Activated naive CD4-positive, alpha-beta T cell treated with anti-CD3 and anti-CD28 coated beads, Interleukin-2, amount 50 U/mL, for 72 hours (primary cell): ENCODE data around the gene PODNL1. TPM values are rescaled to one million over a fixed set of nuclear protein-coding genes. Genes with fewer than 3 reads are reported as not detected.
"Not testable (repeated sequence)": the region's sequence is repeated elsewhere in the genome, so short reads cannot be mapped to it uniquely, and the experiment has no call there.

ENCODE experiments used
- ATAC-seq, 2 donors: fragments of 150-1000 bp; cut with Tn5 transposase; 2 replicates each; pipeline ENCODE4 v1.10.0; 2021; ENCODE audit warnings: mild to moderate bottlenecking in 2 of 2, moderate library complexity in 2 of 2
- DNase-seq, 2 donors: peaks; one replicate each; pipeline ENCODE4 v3.0.0; 2021 to 2022; ENCODE audit warnings: low spot score in 2 of 2
- H3K27ac Mint-ChIP-seq, 2 donors: one replicate each; pipeline ENCODE4 v1.8.0; 2022; ENCODE audit warnings: mild to moderate bottlenecking in 2 of 2, mixed read lengths in 2 of 2
- H3K36me3 Mint-ChIP-seq, 2 donors: one replicate each; pipeline ENCODE4 v1.8.0; 2022; ENCODE audit warnings: mixed read lengths in 2 of 2
- H3K9me3 Mint-ChIP-seq, 2 donors: one replicate each; pipeline ENCODE4 v1.8.0; 2022; ENCODE audit warnings: mixed read lengths in 2 of 2
- total RNA-seq, 2 donors: library from RNA; stranded (reverse); gene quantifications; one replicate each; pipeline ENCODE4 v1.2.3, GENCODE V29; 2022

The PODNL1 gene
- total RNA-seq, 2 donors from 2014 or later, result 0.34 TPM; not detected in 1

DNA sequence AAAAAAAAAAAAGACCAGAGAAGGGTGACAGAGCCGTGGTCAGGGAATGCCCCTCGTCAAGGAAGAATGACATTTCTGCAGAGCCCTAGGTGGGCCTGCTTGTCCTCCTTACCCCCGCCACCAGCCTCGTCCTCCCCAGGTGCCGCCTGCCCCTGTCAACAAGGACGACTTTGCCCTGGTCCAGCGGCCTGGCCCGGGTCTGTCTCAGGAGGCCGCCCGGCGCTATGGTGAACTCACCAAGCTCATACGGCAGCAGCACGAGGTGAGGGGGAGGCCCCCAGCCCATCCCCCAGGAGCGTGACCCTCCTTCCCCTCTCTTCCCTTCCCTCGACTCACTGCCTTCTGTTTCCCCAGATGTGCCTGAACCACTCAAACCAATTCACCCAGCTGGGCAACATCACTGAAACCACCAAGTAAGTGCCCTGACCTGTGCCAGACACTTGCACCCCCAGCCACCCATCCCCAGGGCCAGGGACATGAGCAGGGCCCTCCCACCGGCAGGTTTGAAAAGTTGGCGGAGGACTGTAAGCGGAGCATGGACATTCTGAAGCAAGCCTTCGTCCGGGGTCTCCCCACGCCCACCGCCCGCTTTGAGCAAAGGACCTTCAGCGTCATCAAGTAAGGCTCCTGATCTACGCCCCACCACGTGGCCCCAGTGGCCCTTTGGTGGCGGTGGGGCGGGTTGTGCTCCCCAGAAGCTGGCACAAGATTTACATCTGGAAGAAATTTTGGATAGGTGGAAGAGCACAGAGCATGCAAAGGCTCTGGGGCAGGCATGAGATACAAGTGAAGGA lies 14.8 kb downstream of the PODNL1 start:
- no peaks in the 10 kb centered on the region for H3K9me3 Mint-ChIP-seq
- H3K27ac Mint-ChIP-seq, result peak overlapping the region in 1 of 2 donors; percentile 1
- DNase-seq (no peak), ATAC-seq (no peak)
- H3K36me3 Mint-ChIP-seq, result peaks cover 24 to 26% of the 10 kb centered on the region in 2 donors

DNA sequence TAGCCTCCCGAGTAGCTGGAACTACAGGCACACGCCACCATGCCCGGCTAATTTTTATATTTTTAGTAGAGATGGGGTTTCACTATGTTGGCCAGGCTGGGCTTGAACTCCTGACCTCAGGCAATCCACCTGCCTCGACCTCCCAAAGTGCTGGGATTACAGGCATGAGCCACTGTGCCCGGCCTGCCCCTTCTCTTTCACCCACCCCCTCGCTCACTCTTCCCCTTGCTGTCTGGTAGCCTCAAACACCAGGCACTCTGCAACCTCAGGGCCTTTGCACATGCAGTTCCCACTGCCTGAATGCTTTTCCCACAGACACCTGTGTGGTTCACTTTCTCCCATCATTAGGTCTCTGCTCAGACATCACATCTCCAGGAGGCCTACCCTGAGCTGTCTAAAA lies 16.1 kb downstream of the PODNL1 start:
- ATAC-seq, DNase-seq, H3K9me3 Mint-ChIP-seq: not testable (repeated sequence)
- H3K36me3 Mint-ChIP-seq, result peaks cover 24 to 26% of the 10 kb centered on the region in 2 donors
- peak overlapping the region in 1 of 2 donors; percentile 51 for H3K27ac Mint-ChIP-seq

DNA sequence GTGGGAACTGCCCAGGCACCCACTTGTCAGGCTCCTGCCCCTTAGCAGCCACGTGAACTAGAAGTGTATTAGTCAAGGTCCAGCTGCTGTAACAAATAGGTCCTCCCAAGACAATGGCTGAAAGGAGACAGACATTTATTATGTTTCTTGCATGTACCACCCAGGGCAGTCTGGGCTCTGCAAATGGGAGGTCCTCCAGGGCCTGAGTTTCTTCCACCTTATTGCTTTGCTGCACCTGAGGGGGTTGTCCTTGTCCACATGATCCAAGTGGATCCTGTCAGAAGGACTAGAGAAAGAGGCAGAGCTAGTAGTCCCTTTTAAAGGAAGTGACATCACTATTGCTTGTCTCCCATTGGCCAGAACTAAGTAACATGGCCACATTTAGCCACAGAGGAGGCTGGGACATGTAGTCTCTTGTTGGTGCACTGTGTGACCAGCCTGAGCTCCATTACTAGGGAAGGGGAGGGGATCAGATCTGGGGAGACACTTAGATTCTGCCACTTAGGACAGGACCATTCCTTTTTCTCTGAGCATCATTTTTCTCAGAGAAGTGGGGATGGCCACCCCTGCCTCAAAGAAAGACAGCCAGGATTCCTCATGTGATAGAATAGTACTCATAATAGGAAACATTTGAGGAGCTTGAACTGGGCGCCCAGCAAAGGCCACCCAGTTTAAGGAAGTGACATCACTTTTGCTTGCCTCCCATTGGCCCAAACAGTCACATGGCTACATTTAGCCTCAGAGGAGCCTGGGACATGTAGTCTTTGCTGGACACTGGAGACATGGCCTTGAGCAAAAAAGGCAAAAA lies 17.1 kb downstream of the PODNL1 start:
- peak; percentile 85 to 95 for ATAC-seq
- peaks cover 24 to 26% of the 10 kb centered on the region in 2 donors for H3K36me3 Mint-ChIP-seq
- no peaks in the 10 kb centered on the region for H3K9me3 Mint-ChIP-seq
- peak in 1 of 2 donors; percentile 42 for DNase-seq
- H3K27ac Mint-ChIP-seq, result peak overlapping the region; percentile 13 to 80

DNA sequence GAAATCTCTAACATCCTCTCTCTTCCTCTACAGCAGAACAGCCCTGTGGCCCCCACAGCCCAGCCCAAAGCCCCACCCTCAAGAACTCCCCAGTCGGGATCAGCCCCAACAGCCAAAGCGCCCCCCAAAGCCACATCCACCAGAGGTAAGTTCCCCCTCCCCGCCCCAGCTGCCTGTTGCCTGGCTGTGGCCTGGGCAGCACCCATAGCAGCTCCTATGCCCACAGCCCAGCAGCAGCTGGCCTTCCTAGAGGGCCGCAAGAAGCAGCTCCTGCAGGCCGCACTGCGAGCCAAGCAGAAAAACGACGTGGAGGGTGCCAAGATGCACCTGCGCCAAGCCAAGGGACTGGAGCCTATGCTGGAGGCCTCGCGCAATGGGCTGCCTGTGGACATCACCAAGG lies 17.7 kb downstream of the PODNL1 start:
- H3K9me3 Mint-ChIP-seq, result no peaks in the 10 kb centered on the region
- peak overlapping the region in 1 of 2 donors; percentile 80 for H3K27ac Mint-ChIP-seq
- peaks cover 24 to 26% of the 10 kb centered on the region in 2 donors for H3K36me3 Mint-ChIP-seq
- DNase-seq (no peak), ATAC-seq (no peak)

DNA sequence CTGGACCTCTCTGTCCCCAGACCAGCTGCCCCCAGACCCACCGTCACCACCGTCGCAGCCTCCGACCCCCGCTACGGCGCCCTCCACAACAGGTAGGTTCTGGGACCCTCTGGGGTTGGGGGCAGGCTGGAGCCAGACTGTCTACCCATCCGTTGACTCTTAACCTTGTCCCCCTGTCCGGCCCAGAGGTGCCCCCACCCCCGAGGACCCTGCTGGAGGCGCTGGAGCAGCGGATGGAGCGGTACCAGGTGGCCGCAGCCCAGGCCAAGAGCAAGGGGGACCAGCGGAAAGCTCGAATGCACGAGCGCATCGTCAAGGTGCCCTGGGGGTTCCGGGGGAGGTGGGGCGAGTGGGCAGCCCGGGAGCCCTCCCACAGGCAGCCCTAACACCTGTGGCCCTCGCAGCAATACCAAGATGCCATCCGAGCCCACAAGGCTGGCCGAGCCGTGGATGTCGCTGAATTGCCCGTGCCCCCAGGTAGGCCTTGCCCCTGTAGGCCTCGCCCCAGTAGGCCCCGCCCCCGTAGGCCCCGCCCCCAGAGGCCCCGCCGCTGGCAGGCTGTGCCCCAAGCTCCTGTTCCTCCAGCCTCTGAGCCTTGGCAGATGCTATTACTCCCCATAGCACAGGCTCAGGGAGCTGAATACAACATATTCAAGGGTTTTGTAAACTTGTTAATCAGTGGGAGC lies 19.3 kb downstream of the PODNL1 start:
- no peak overlapping the region for H3K27ac Mint-ChIP-seq
- peaks cover 24 to 26% of the 10 kb centered on the region in 2 donors for H3K36me3 Mint-ChIP-seq
- H3K9me3 Mint-ChIP-seq, result no peaks in the 10 kb centered on the region
- no peak for ATAC-seq
- no peak for DNase-seq

DNA sequence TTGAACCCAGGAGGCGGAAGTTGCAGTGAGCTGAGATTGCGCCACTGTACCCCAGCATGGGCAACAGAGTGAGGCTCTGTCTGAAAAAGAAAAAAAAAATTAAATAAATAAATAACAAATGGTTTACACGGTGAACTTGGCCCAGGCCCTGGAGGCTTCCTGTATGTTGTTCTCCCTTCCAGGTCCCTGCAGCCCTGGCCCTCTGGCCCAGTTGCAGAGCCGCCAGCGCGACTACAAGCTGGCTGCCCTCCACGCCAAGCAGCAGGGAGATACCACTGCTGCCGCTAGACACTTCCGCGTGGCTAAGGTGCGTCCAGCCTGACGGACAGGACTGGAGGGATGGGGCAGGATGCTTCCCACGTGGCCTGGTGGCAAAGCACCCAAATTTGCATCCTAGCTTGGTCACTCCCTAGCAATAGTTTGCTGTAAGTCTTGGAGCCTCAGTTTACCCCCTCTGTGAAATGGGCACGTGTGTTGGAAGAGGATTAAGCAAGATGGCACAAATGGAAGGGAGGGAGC lies 20.3 kb downstream of the PODNL1 start:
- H3K36me3 Mint-ChIP-seq, result peaks cover 24 to 26% of the 10 kb centered on the region in 2 donors
- H3K9me3 Mint-ChIP-seq, result no peaks in the 10 kb centered on the region
- no peak for DNase-seq
- no peak for ATAC-seq
- no peak overlapping the region for H3K27ac Mint-ChIP-seq

DNA sequence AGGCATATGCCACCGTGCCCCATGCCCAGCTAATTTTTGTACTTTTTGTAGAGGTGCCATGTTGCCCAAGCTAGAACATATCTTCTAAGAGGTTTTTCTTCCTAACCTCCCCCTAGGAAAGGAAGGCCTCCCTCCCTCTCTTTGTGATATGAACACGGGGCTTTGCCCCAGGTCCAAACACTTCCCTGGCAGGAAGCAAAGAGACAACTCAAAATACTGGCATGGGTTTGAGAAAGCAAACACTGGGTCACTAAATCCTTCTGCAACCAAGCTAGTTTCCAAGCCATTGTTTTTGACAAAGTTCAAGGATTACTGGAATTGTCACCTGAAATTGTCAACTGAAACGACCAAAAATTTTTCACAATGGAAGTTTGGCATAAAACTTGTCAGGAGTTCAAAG lies 23.4 kb downstream of the PODNL1 start:
- Mint-ChIP-seq H3K9me3 (no peaks in the 10 kb centered on the region), H3K36me3 (peaks cover 0 to 5% of the 10 kb centered on the region in 2 donors)
- ATAC-seq, result no peak

DNA sequence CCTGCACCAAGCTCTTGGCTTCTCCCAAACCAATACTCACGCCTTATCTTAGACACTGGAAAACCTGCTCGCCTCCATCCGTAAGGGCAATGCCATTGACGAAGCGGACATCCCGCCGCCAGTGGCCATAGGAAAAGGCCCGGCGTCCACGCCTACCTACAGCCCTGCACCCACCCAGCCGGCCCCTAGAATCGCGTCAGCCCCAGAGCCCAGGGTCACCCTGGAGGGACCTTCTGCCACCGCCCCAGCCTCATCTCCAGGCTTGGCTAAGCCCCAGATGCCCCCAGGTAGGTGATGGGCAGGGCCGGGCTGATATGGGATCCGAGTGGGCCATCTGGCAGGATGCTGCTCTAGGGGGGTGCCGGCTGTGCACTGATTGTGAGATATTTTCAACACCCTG lies 24.9 kb downstream of the PODNL1 start:
- Mint-ChIP-seq H3K9me3 (no peaks in the 10 kb centered on the region), H3K27ac (no peak overlapping the region), H3K36me3 (peaks cover 0 to 5% of the 10 kb centered on the region in 2 donors)
- ATAC-seq (no peak), DNase-seq (no peak)

More for the DNA sequence above, 23.4 kb downstream of the PODNL1 start:
- no peak for DNase-seq
- peak overlapping the region in 1 of 2 donors; percentile 14 for H3K27ac Mint-ChIP-seq

DNA sequence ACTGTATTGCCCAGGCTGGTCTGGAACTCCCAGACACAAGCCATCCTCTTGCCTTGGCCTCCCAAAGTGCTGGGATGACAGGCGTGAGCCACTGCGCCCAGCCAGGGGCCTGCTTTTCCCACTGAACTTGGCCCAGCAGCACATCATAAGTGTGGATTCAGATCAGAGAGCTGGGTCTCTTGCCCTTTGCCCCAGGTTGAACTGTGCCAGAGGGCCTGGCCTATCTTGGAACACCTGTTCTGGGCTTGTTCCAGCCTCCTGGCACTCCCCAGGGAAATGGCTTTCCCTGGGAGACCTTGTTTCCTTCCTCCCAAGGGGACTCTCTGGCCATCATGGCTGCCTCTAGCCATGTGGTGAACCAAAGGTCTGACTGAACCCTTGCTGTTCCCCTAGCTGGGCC lies 28.8 kb downstream of the PODNL1 start:
- no peak for ATAC-seq
- no peak for DNase-seq
- Mint-ChIP-seq H3K27ac (no peak overlapping the region), H3K9me3 (no peaks in the 10 kb centered on the region), H3K36me3 (peaks cover 5 to 6% of the 10 kb centered on the region in 2 donors)

DNA sequence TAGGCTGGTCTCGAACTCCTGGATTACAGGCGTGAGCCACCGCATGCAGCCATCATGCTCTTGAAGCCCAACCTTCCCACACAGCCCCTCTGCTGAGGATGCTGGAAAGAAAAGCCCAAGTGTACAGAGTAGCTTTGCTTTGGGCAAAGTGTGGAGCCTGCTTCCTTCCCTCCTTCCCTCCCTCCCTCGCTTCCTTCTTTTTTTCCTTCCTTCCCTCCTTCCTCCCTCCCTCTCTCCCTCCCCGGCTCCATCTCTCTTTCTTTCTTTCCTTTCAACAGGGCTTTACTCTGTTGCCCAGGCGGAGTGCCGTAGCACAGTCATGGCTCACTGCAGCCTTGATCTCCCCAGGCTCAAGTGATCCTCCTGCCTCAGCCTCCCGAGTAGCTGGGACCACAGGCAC lies 29.5 kb downstream of the PODNL1 start:
- Mint-ChIP-seq H3K9me3 (no peaks in the 10 kb centered on the region), H3K27ac (no peak overlapping the region), H3K36me3 (peaks cover 5 to 6% of the 10 kb centered on the region in 2 donors)
- DNase-seq, result no peak
- ATAC-seq, result no peak

DNA sequence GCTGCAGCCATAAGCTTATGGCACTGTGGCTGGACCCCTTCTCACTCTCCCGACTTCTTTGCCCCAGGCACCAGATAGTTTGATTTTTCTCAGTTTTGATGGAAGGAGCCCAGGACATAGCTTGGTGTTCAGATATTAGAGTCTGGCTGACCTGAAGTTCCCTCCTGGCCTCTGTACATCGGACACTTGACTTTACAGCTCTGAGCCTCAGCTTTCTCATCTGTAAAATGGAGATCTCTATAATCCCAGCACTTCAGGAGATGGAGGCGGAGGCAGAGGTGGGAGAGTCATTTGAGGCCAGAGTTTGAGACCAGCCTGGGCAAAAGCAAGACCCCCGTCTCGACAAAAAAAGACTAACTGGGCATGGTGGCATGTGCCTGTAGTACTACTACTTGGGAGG lies 31.3 kb downstream of the PODNL1 start:
- no peaks in the 10 kb centered on the region for H3K9me3 Mint-ChIP-seq
- peaks cover 5 to 6% of the 10 kb centered on the region in 2 donors for H3K36me3 Mint-ChIP-seq
- peak overlapping the region in 1 of 2 donors; percentile 93 for H3K27ac Mint-ChIP-seq
- ATAC-seq (no peak), DNase-seq (no peak)

DNA sequence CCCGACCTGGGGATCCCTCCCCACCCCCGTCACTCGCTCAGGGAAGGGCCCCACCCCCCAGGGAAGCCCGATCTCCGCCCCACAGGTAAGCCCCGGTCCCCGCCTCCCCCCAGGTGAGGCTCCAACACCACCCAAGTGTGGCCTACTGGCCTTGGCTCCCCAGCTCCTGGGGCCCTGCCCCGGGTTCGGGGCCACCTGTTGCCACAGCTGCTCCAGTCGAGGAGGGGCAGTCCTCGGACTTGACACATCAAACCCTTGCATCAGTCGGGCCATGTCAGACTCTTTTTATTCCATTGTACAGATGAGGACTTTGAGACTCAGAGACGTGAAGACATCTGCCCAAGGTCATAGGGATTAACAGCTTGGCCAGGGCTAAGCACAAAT lies 31.7 kb downstream of the PODNL1 start:
- no peaks in the 10 kb centered on the region for H3K9me3 Mint-ChIP-seq
- peaks cover 5 to 6% of the 10 kb centered on the region in 2 donors for H3K36me3 Mint-ChIP-seq
- ATAC-seq (peak; percentile 18 to 28), DNase-seq (peak in 1 of 2 donors; percentile 24)
- peak overlapping the region; percentile 74 to 93 for H3K27ac Mint-ChIP-seq

DNA sequence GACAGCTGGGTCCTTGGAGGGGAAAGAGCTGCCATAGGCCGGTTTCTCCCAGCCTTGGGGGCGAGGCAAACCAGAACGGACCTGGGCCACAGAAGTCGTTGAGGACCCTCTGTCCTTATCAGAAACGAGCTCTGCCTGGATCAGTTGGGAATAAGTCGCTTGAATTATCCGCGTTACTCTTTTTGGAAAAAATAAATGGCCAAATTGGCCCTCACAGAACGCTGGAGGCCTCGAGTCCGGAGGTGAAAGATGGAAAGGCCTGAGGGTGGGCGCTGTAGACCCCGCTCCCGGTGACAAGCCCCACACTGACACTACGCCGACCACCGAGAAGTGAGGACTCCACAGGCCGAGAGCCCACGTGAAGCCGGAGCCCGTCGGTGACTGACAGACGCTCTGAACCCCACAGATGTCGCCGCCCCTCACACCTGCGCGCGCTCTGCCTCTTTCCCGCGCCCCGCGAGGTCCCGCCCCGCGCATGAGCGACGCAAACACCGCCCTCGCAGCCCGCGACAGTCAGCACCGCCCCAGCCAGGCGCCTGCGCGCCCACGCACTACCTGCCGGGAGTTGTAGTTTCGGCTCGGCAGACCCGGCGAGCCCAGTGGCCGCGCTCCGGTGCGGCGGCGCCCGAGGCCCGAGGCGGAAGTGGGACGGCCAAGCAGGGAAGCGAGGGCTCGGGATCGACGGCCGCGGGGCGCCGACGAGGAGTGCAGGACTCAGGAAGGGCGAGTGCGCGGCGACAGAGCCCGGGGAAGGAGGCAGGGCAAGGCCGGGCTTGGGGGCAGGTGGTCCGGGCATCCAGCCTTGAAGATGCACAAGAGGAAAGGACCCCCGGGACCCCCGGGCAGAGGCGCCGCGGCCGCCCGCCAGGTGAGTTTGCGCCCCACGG lies 32.3 kb downstream of the PODNL1 start, which contains the start of the genes BRME1 and CC2D1A:
Gene BRME1, minus strand, starts transcription at position 484 of the 887 bp plus-strand sequence. CDS start 1,225 bp downstream, outside the sequence.
Gene CC2D1A, plus strand, starts transcription at position 568 of the 887 bp plus-strand sequence. Its CDS starts 241 bp downstream, at position 809.
- peaks cover 5 to 6% of the 10 kb centered on the region in 2 donors for H3K36me3 Mint-ChIP-seq
- DNase-seq (peak; percentile 94 to 96), ATAC-seq (peak; percentile 98 to 99)
- H3K9me3 Mint-ChIP-seq, result no peaks in the 10 kb centered on the region
- H3K27ac Mint-ChIP-seq, result peak within 1 kb of the TSS; percentile 74 to 93

DNA sequence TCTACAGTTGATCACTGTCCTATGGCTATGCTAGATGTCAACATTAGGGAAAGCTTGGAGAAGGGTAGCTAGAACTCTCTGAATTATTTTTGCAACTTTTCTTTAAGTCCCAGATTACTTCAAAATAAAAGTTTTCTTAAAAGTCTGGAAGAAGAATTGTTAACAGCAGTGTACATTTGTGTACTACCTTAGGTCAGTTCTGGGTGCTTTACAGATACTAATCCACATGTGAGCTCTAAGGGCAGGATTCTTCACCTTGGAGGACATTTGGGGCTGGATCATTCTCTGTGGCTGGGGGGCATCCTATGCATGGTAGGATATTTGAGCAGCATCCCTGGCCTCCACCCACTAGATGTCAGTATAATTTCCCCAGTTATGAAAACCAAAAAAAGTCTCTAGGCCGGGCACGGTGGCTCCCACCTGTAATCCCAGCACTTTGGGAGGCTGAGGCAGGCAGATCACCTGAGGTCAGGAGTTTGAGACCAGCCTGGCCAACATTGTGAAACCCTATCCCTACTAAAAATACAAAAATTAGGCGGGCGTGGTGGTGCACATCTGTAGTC lies 35.1 kb downstream of the PODNL1 start:
- Mint-ChIP-seq H3K36me3 (peaks cover 0 to 6% of the 10 kb centered on the region in 2 donors), H3K27ac (no peak overlapping the region), H3K9me3 (no peaks in the 10 kb centered on the region)
- ATAC-seq, result no peak
- no peak for DNase-seq

DNA sequence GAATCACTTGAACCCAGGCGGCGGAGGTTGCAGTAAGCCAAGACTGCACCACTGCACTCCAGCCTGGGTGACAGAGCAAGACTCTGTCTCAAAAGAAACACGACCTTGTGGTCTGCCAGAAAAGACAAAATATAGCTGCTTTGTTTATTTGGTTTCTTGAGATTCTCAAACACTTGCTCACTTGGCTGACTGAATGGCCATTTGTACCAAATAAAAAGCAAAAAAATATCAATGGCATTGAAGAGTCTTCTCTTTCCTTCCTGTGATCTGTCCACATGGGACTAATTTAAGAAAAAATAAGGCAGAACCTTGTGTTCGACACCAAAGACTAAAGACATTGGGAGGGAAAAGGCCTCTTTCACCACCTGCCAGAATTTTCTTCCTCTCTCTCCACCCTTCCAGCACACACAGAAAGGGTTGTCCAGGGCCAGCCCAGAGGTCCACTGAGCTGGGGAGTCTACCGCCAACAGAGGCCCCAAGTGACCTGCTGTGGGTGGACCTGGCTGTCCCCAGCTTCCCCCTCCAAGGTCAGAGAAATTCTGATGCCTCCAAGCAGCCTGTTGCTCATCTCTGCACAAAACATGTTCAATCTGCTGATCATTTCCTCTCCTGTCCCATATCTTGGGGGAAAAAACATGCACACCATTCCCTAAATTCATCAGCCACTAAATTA lies 38.2 kb downstream of the PODNL1 start:
- no peak for ATAC-seq
- Mint-ChIP-seq H3K36me3 (no peaks in the 10 kb centered on the region), H3K9me3 (no peaks in the 10 kb centered on the region), H3K27ac (peak overlapping the region in 1 of 2 donors; percentile 68)
- DNase-seq, result no peak
